ENCODE results near the gene DYRK1A.

Gene DYRK1A

GRCh38 chr21:37568916-37569315 is 202.3 kb downstream of the DYRK1A start:
- no peak for DNase-seq

GRCh38 chr21:37571442-37571841 is 204.9 kb downstream of the DYRK1A start:
- no peak for DNase-seq

- DNase-seq, result no peak
Measured at GRCh38 chr21:37574316-37574715, 207.7 kb downstream of the DYRK1A start.

GRCh38 chr21:37574751-37575150 is 208.2 kb downstream of the DYRK1A start:
- DNase-seq, result no peak

- DNase-seq, result no peak
Measured at GRCh38 chr21:37575580-37575979, 209.0 kb downstream of the DYRK1A start.
